ENCODE measurements around the gene FER. TPM values are rescaled to one million over a fixed set of nuclear protein-coding genes. Genes with fewer than 3 reads are reported as not detected.

The FER gene
- total and polyA plus RNA-seq, 2 of the 13 experiments (the other 11 are each of a cell fraction or from before 2014, with no cell fraction given): 7.9 to 29.0 TPM

DNA sequence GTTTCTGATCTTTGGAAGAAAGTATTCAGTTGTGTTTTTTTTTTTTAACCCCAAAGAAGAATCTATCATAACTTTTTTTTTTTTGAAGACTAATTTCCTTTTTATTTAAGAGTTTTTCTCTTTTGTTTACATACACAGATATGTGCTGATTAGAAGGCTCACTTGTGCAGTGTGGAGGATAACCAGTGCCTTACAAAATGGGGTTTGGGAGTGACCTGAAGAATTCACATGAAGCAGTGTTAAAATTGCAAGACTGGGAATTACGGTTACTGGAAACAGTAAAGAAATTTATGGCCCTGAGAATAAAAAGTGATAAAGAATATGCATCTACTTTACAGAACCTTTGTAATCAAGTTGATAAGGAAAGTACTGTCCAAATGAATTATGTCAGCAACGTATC, 50.3 kb downstream of the FER start:
- ChIA-PET POLR2A (no interaction called here), CTCF (ENCODE audit: low intra/inter-chr PET ratio, low total read pairs) (no interaction called here)
- BruUV-seq (replicated peaks): no TSS peak
- Histone ChIP-seq H3K4me3 (replicated peaks in 1 of 3; ENCODE audit: insufficient read depth in 1 of 3, low read depth in 2 of 3, low read length in 3 of 3) (no peak overlapping the region), H3K4me1 (ENCODE audit: insufficient read depth, low read length) (no peaks in the 10 kb centered on the region), H3K9ac (ENCODE audit: insufficient read depth, low read depth, low read length) (no peak overlapping the region), H3K27ac (ENCODE audit: extremely low read length, insufficient read depth, low read length) (no peak overlapping the region), H3K79me2 (ENCODE audit: insufficient read depth, low read length) (no peaks in the 10 kb centered on the region), H3K27me3 (ENCODE audit: control insufficient read depth in 1 of 2, insufficient read depth in 2 of 2, low read length in 2 of 2) (no peaks in the 10 kb centered on the region), H4K20me1 (ENCODE audit: insufficient read depth, low read length) (no peaks in the 10 kb centered on the region), H3K4me2 (ENCODE audit: low read depth, low read length) (no peak overlapping the region), H2AFZ (ENCODE audit: low read length) (no peak overlapping the region), H3K9me3 (ENCODE audit: low read length) (peaks cover 2% of the 10 kb centered on the region), H3K36me3 (replicated peaks in 1 of 2; ENCODE audit: control insufficient read depth in 1 of 2, insufficient read depth in 2 of 2, low read length in 2 of 2) (no peaks in the 10 kb centered on the region)
- 91% methylated on average over 2 of the region's 2 CpGs for WGBS (ENCODE audit: low lambda C conversion rate)
- TF ChIP-seq ZNF549 (CRISPR knock-in tag; IDR thresholded peaks at IDR 0.05): no peak
- no peak for TF ChIP-seq RELA (CRISPR knock-in tag; IDR thresholded peaks at IDR 0.05)
- TF ChIP-seq FOXJ3 (CRISPR knock-in tag; IDR thresholded peaks at IDR 0.05; ENCODE audit: borderline replicate concordance): no peak
- TF ChIP-seq GLI4 (CRISPR knock-in tag; IDR thresholded peaks at IDR 0.05; ENCODE audit: borderline replicate concordance): no peak
- no peak for TF ChIP-seq HNRNPK (IDR thresholded peaks at IDR 0.05; ENCODE audit: low read depth, low read length, poor library complexity, severe bottlenecking)
- no peak for TF ChIP-seq SNAPC4 (CRISPR knock-in tag; IDR thresholded peaks at IDR 0.05)
- no peak for TF ChIP-seq CENPX (CRISPR knock-in tag; IDR thresholded peaks at IDR 0.05)
- no peak for TF ChIP-seq ZNF414 (CRISPR knock-in tag; IDR thresholded peaks at IDR 0.05)
- TF ChIP-seq, protein P1, sequence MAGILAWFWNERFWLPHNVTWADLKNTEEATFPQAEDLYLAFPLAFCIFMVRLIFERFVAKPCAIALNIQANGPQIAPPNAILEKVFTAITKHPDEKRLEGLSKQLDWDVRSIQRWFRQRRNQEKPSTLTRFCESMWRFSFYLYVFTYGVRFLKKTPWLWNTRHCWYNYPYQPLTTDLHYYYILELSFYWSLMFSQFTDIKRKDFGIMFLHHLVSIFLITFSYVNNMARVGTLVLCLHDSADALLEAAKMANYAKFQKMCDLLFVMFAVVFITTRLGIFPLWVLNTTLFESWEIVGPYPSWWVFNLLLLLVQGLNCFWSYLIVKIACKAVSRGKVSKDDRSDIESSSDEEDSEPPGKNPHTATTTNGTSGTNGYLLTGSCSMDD (CRISPR knock-in tag; IDR thresholded peaks at IDR 0.05): no peak
- no peak for TF ChIP-seq ZNF724P (CRISPR knock-in tag; IDR thresholded peaks at IDR 0.05; ENCODE audit: borderline replicate concordance)
- TF ChIP-seq SMARCE1 (IDR thresholded peaks at IDR 0.05; ENCODE audit: borderline replicate concordance): no peak
- TF ChIP-seq HMGA1 (CRISPR knock-in tag; conservative IDR thresholded peaks at IDR 0.05): no peak
- TF ChIP-seq ELF1 (CRISPR knock-in tag; IDR thresholded peaks at IDR 0.05): no peak
- no peak for DNase-seq (ENCODE audit: low spot score)
- no peak for FAIRE-seq
- intact Hi-C loops (cut with micrococcal nuclease; ENCODE audit: unreplicated experiment) (no loop called here), in situ Hi-C loops (cut with HindIII; ENCODE audit: extremely low pct_ligation_motif_present, low pct_unique_long_range_greater_than_20kb) (no loop called here)
- no peak for ATAC-seq

All from HepG2 (cell line).